Measurements from ENCODE around the gene PATL2. TPM values are rescaled to one million over a fixed set of nuclear protein-coding genes. Genes with fewer than 3 reads are reported as not detected.

PATL2 gene
- total and polyA plus RNA-seq, 2 experiments from 2014 or later, result 0.77 to 0.85 TPM

DNA sequence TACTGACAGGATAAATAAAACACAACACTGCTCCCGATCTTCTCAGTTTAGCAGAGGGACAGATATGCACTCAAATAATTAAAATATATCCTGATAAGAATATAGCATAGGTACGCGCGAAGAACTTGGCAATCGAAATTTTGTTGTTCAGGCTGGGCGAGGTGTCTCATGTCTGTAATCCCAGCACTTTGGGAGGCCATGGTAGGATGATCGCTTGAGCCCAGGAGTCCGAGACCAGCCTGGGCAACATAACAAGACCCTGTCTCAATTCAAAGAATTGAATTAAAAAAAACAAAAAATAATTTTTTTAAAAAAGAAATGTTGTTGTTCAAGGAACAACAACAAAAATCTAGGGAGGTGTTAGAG lies 7.8 kb upstream of the PATL2 start:
- WGBS (ENCODE audit: low lambda C conversion rate, missing lambda C conversion rate), result 96% methylated on average over 8 of the region's 8 CpGs
- H4K20me1 ChIP-seq (ENCODE audit: insufficient read depth, poor library complexity, severe bottlenecking), result peaks cover 15% of the 10 kb centered on the region
- no peak for DNase-seq (ENCODE audit: low spot score)
- H3K9me3 ChIP-seq (ENCODE audit: low read depth), result no peaks in the 10 kb centered on the region
- H3K27me3 ChIP-seq, result no peaks in the 10 kb centered on the region
- H3K36me3 ChIP-seq (replicated peaks; ENCODE audit: insufficient read depth, low read depth), result no peaks in the 10 kb centered on the region
- no peak overlapping the region for H3K27ac ChIP-seq
- no peak overlapping the region for H3K4me2 ChIP-seq
- no peak overlapping the region for H2AFZ ChIP-seq
- peaks cover 18% of the 10 kb centered on the region for H3K79me2 ChIP-seq
- H3K4me3 ChIP-seq, result no peak overlapping the region
- no peaks in the 10 kb centered on the region for H3K9me2 ChIP-seq (replicated peaks; ENCODE audit: insufficient read depth)
- no peak for TF ChIP-seq EZH2 (IDR thresholded peaks at IDR 0.05; ENCODE audit: borderline replicate concordance)
- TF ChIP-seq, protein P1, sequence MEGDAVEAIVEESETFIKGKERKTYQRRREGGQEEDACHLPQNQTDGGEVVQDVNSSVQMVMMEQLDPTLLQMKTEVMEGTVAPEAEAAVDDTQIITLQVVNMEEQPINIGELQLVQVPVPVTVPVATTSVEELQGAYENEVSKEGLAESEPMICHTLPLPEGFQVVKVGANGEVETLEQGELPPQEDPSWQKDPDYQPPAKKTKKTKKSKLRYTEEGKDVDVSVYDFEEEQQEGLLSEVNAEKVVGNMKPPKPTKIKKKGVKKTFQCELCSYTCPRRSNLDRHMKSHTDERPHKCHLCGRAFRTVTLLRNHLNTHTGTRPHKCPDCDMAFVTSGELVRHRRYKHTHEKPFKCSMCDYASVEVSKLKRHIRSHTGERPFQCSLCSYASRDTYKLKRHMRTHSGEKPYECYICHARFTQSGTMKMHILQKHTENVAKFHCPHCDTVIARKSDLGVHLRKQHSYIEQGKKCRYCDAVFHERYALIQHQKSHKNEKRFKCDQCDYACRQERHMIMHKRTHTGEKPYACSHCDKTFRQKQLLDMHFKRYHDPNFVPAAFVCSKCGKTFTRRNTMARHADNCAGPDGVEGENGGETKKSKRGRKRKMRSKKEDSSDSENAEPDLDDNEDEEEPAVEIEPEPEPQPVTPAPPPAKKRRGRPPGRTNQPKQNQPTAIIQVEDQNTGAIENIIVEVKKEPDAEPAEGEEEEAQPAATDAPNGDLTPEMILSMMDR (IDR thresholded peaks at IDR 0.05; ENCODE audit: poor library complexity), result no peak
- no peak for TF ChIP-seq EZH2phosphoT487 (IDR thresholded peaks at IDR 0.05; ENCODE audit: low read depth, severe bottlenecking, unreplicated experiment)
- no peaks in the 10 kb centered on the region for H3K4me1 ChIP-seq (ENCODE audit: insufficient read depth)

DNA sequence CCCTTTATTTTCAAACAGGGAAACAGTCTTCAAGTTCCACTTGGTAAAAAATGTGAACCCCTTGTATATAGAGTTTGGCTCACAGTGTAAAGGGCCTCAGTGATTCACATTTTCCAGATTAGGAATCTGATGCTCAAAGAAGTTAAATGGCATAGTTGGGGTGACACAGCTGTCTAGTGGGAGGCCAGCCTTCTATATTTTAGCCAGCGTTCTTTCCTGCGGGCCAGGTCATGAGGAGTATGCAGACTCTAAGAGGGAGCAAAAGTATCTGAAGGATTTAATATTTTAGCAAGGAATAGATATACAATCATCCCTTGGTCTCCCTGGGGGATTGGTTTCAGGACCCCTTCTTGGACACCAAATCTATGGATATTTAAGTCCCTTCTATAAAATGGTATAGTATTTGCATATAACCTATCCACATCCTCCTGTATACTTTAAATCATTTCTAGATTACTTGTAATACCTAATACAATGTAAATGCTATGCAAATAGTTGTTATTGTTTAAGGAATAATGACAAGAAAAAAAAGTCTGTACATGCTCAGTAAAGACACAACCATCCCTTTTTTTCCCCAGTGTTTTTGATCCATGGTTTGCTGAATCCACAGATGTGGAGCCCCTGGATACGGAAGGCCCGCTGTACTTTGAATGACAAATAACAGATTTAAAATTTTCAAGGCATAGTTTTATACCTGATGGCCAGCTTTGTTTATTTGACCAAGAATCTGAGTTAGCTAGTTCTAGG lies 7.2 kb upstream of the PATL2 start:
- Histone ChIP-seq H3K4me1 (ENCODE audit: insufficient read depth) (peaks cover under 1% of the 10 kb centered on the region), H3K4me3 (no peak overlapping the region), H3K4me2 (no peak overlapping the region), H2AFZ (no peak overlapping the region), H3K27ac (no peak overlapping the region), H4K20me1 (ENCODE audit: insufficient read depth, poor library complexity, severe bottlenecking) (peaks cover 20% of the 10 kb centered on the region), H3K36me3 (replicated peaks; ENCODE audit: insufficient read depth, low read depth) (no peaks in the 10 kb centered on the region), H3K9me3 (ENCODE audit: low read depth) (no peaks in the 10 kb centered on the region), H3K79me2 (peaks cover 23% of the 10 kb centered on the region), H3K9me2 (replicated peaks; ENCODE audit: insufficient read depth) (no peaks in the 10 kb centered on the region), H3K27me3 (no peaks in the 10 kb centered on the region)
- DNase-seq (ENCODE audit: low spot score), result no peak
- 71% methylated on average over 4 of the region's 4 CpGs for WGBS (ENCODE audit: low lambda C conversion rate, missing lambda C conversion rate)
- TF ChIP-seq, protein P1 (IDR thresholded peaks at IDR 0.05; ENCODE audit: poor library complexity), result no peak
- TF ChIP-seq EZH2phosphoT487 (IDR thresholded peaks at IDR 0.05; ENCODE audit: low read depth, severe bottlenecking, unreplicated experiment) (no peak), EZH2 (IDR thresholded peaks at IDR 0.05; ENCODE audit: borderline replicate concordance) (no peak)

DNA sequence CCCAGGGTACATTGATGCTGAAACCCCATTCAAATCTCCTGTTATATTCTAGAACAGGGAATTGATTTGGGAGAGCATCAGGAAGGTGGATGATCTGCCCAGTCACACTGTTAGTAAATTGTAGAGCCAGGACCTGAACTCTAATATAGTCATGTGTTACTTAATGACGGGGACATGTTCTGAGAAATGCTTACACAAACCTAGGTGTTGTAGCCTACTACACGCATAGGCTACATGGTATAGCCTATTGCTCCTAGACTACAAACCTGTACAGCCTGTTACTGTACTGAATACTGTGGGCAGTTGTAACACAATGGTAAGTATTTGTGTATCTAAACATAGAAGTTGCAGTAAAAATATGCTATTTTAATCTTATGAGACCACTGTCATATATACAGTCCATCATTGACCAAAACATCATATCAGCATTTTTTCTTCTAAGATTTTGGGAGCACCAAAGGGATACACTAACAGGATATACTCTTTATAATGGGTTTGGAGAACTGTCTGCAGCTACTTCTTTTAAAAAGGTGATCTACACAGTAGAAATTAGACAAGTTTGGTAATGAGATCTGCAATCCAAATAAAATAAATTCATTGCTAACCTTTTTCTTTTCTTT lies 6.0 kb upstream of the PATL2 start:
- Histone ChIP-seq H3K79me2 (peaks cover 36% of the 10 kb centered on the region), H3K9me3 (ENCODE audit: low read depth) (no peaks in the 10 kb centered on the region), H3K27ac (no peak overlapping the region), H3K27me3 (no peaks in the 10 kb centered on the region), H4K20me1 (ENCODE audit: insufficient read depth, poor library complexity, severe bottlenecking) (peaks cover 31% of the 10 kb centered on the region), H3K4me3 (no peak overlapping the region), H2AFZ (no peak overlapping the region), H3K4me2 (no peak overlapping the region), H3K9me2 (replicated peaks; ENCODE audit: insufficient read depth) (no peaks in the 10 kb centered on the region), H3K36me3 (replicated peaks; ENCODE audit: insufficient read depth, low read depth) (no peaks in the 10 kb centered on the region), H3K4me1 (ENCODE audit: insufficient read depth) (peaks cover 4% of the 10 kb centered on the region)
- DNase-seq (ENCODE audit: low spot score), result no peak
- WGBS (ENCODE audit: low lambda C conversion rate, missing lambda C conversion rate), result 100% methylated on average over 2 of the region's 2 CpGs
- TF ChIP-seq EZH2 (IDR thresholded peaks at IDR 0.05; ENCODE audit: borderline replicate concordance) (no peak), EZH2phosphoT487 (IDR thresholded peaks at IDR 0.05; ENCODE audit: low read depth, severe bottlenecking, unreplicated experiment) (no peak)
- TF ChIP-seq, protein P1 (IDR thresholded peaks at IDR 0.05; ENCODE audit: poor library complexity), result no peak

Data from hepatocyte (in vitro differentiated cells).